Measurements from ENCODE around the gene PER1. TPM values are rescaled to one million over a fixed set of nuclear protein-coding genes. Genes with fewer than 3 reads are reported as not detected.

PER1 gene
- total RNA-seq, 1 donor, result 16.6 TPM

GRCh38 chr17:8167526-8167925, 15.3 kb upstream of the PER1 start:
- Histone ChIP-seq H3K27ac (ENCODE audit: low read depth, low read length) (no peak overlapping the region), H3K79me2 (ENCODE audit: insufficient read depth, low read length) (peaks cover 2% of the 10 kb centered on the region), H3K36me3 (ENCODE audit: insufficient read depth, low read length) (no peaks in the 10 kb centered on the region), H3K27me3 (ENCODE audit: insufficient read depth, low read length) (no peaks in the 10 kb centered on the region), H3K4me3 (ENCODE audit: insufficient read depth, low read length) (no peak overlapping the region), H3K9me3 (ENCODE audit: low read depth, low read length) (no peaks in the 10 kb centered on the region), H3K4me1 (ENCODE audit: insufficient read depth, low read length) (peaks cover 19% of the 10 kb centered on the region), H4K20me1 (ENCODE audit: insufficient read depth, low read length) (no peaks in the 10 kb centered on the region), H3K4me2 (ENCODE audit: insufficient read depth, low read length) (no peak overlapping the region), H2AFZ (ENCODE audit: low read length) (no peak overlapping the region)
- no peak for DNase-seq (ENCODE audit: insufficient read length, low spot score, missing footprints)
- no peak for TF ChIP-seq CTCF (IDR thresholded peaks at IDR 0.05; ENCODE audit: extremely low read depth, low read depth, low read length)

- no peaks in the 10 kb centered on the region for H3K36me3 ChIP-seq (ENCODE audit: insufficient read depth, low read length)
- no peak for DNase-seq (ENCODE audit: insufficient read length, low spot score, missing footprints)
- no peak overlapping the region for H3K4me3 ChIP-seq (ENCODE audit: insufficient read depth, low read length)
- H3K27me3 ChIP-seq (ENCODE audit: insufficient read depth, low read length), result no peaks in the 10 kb centered on the region
- H4K20me1 ChIP-seq (ENCODE audit: insufficient read depth, low read length), result peaks cover 3% of the 10 kb centered on the region
- H3K4me1 ChIP-seq (ENCODE audit: insufficient read depth, low read length), result peaks cover 23% of the 10 kb centered on the region
- no peak overlapping the region for H2AFZ ChIP-seq (ENCODE audit: low read length)
- peak overlapping the region; percentile 86 for H3K27ac ChIP-seq (ENCODE audit: low read depth, low read length)
- H3K9me3 ChIP-seq (ENCODE audit: low read depth, low read length), result no peaks in the 10 kb centered on the region
- no peak for TF ChIP-seq CTCF (IDR thresholded peaks at IDR 0.05; ENCODE audit: extremely low read depth, low read depth, low read length)
- H3K79me2 ChIP-seq (ENCODE audit: insufficient read depth, low read length), result peaks cover 10% of the 10 kb centered on the region
- H3K4me2 ChIP-seq (ENCODE audit: insufficient read depth, low read length), result no peak overlapping the region
Observed at GRCh38 chr17:8166731-8167130, 14.5 kb upstream of the PER1 start.

GRCh38 chr17:8164815-8165131, 12.6 kb upstream of the PER1 start:
- Histone ChIP-seq H2AFZ (ENCODE audit: low read length) (peak overlapping the region; percentile 86), H4K20me1 (ENCODE audit: insufficient read depth, low read length) (peaks cover 9% of the 10 kb centered on the region), H3K79me2 (ENCODE audit: insufficient read depth, low read length) (peaks cover 25% of the 10 kb centered on the region), H3K4me3 (ENCODE audit: insufficient read depth, low read length) (no peak overlapping the region), H3K9me3 (ENCODE audit: low read depth, low read length) (no peaks in the 10 kb centered on the region), H3K27me3 (ENCODE audit: insufficient read depth, low read length) (no peaks in the 10 kb centered on the region), H3K36me3 (ENCODE audit: insufficient read depth, low read length) (peaks cover 12% of the 10 kb centered on the region), H3K4me2 (ENCODE audit: insufficient read depth, low read length) (peak overlapping the region; percentile 56), H3K4me1 (ENCODE audit: insufficient read depth, low read length) (peaks cover 33% of the 10 kb centered on the region), H3K27ac (ENCODE audit: low read depth, low read length) (peak overlapping the region; percentile 89)
- peak; percentile 61 for DNase-seq (ENCODE audit: insufficient read length, low spot score, missing footprints)
- no peak for TF ChIP-seq CTCF (IDR thresholded peaks at IDR 0.05; ENCODE audit: extremely low read depth, low read depth, low read length)

- Histone ChIP-seq H3K4me1 (ENCODE audit: insufficient read depth, low read length) (peaks cover 33% of the 10 kb centered on the region), H3K4me2 (ENCODE audit: insufficient read depth, low read length) (peak overlapping the region; percentile 56), H3K27me3 (ENCODE audit: insufficient read depth, low read length) (no peaks in the 10 kb centered on the region), H2AFZ (ENCODE audit: low read length) (peak overlapping the region; percentile 86), H3K4me3 (ENCODE audit: insufficient read depth, low read length) (no peak overlapping the region), H3K36me3 (ENCODE audit: insufficient read depth, low read length) (peaks cover 18% of the 10 kb centered on the region), H3K79me2 (ENCODE audit: insufficient read depth, low read length) (peaks cover 31% of the 10 kb centered on the region), H4K20me1 (ENCODE audit: insufficient read depth, low read length) (peaks cover 14% of the 10 kb centered on the region), H3K27ac (ENCODE audit: low read depth, low read length) (peak overlapping the region; percentile 89), H3K9me3 (ENCODE audit: low read depth, low read length) (no peaks in the 10 kb centered on the region)
- TF ChIP-seq CTCF (IDR thresholded peaks at IDR 0.05; ENCODE audit: extremely low read depth, low read depth, low read length), result no peak
- DNase-seq (ENCODE audit: insufficient read length, low spot score, missing footprints), result peak; percentile 94
Observed at GRCh38 chr17:8163978-8164814, 12.0 kb upstream of the PER1 start.
